ENCODE measurements around the gene RELN.
A peak's percentile ranks its signal among the peaks of the same experiment; 100 is the strongest.

RELN gene

DNA sequence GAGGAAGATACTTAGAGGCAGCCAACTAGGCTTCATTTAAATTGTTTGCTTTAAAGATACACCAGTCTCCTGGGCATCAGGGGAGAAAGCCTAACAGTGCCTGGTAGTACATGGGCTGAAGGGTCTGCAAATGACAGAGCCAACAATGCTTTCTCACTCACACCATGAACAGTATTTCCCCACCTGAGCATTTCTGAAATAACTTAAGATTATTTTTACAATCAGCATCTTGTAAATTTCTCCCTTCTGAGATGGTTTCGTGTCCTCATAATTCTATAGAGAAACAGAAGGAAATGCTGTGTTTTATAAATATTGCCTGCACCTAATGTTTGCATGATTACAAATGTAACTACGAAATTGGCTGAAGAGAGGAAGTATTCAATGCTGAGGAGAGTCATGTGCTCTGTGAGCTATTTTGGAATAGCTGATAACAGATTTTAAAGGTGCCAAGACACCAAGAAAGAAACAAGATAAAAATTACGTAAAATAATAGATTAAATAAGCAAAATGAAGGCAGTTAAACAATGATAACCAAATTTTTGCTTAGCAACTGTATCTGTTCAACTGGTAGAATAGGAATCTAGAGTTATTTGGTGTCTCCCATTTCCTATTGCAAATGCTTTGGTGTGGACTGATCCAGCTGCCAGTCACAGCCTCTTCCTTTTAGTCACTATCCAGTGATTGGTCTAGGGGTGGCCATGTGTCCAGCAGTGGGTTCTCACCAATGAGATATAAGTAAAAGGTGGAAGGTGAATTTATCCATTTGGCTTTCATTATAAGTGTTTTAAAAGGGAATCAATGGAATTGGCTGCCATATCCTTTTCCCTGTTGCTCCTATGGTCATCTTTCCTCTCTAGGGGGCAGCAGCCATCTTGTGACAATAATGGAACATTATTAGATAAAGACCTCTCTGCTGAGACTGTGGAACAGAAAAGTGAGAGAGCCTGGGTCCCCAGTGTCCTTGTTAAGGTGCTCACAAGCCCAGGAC, 375.5 kb downstream of the RELN start:
- DNase-seq, result no peak

DNA sequence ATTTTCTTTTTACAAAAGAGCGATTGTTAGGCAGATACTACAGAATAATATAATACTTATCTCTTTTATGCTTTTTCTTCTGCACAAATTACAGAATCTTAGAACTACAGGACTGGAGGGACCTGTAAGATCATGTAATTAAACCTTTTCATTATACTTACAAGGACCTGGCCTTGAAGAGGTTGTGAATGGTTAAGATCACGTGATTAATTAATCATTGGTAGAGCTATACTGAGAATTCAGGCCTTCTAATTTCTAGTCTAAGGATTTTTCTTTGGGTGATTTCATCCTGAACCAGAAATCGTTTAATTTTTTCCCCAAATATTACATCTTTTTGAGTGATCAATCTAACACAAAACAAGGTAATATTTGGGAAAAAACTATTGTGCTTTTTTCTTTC, 379.7 kb downstream of the RELN start:
- DNase-seq, result no peak

DNA sequence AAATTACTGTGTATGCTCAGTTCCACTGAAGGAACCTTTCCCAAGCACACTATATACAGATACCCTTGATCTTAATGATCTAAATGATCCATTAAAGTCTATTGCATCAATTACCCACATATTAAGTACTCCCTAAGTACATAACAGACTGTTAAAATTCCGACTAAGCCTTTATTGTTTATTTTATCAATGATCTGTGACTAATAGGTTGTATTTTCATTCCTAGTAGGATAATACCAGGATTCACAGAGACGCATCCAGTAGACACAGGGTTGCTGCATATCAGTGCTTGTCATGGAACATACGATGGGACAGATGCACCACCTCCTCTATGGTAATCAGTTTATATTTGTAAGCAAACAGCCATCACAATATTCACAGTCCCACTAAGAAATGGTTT, 383.8 kb downstream of the RELN start:
- no peak for DNase-seq

DNA sequence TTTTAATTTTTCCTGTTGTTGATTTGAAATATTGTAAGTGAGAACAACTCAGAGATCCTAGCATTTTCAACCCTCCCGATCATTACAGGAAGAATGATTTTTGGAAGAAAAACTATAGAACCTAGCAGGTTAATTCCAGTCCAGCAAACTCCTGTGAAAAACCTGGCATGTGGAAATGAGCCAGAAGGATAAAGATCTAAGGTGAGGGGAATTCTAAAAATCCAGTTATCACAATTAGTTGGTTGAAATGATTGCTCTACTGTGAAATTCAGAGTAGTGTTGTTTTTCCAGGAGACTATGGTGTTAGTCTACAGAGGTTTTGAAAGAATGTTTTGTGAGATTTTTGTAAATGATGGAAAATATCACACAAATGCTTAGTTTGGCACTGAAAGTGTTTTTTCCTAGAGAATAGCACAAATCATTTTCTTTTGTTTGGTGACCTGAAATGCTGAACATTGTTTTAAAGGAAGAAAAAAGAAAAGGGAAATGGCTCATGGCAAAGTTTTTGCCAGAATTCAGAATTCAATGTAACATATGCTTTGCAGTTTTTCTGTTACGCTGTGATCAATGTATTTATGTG, 391.0 kb downstream of the RELN start:
- no peak for DNase-seq

DNA sequence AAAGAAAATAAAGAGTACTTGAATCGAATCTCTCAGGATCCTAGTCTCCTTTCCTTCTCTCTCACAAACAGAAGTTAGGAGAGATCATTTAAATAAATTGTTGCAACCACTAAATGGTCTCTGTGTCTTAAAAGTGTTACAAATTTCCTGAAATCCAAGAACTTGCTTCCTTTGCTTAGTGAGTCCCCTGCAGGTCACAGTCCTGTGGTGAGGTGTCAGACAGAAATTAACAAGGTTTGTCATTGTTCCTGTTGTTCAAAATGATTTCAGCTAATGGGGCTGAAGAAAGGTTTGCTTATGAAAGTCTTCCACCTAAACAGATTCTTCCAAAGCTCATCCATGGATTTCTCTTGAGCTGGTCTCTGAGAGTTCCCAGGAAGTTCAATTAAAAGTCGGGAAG, 391.9 kb downstream of the RELN start:
- no peak for DNase-seq

DNA sequence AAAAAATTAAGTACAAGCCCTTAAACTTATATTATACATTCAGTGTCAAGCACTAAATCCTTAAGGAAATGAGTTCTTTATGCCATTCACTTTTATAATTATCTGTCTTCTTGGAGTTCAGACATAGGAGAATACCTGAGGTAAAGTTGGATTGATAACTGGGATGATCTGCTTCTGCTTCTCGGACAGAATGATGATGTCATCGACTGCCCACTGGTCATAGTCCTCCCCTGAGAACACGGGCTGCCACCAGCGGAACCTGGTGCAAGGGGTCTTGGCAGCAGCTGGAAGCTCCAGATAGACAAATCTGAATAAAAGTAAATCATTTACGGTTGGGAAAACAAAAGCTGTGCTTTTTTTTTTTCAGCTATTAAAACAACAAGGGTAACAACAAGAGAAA, 395.3 kb downstream of the RELN start:
- DNase-seq, result no peak

DNA sequence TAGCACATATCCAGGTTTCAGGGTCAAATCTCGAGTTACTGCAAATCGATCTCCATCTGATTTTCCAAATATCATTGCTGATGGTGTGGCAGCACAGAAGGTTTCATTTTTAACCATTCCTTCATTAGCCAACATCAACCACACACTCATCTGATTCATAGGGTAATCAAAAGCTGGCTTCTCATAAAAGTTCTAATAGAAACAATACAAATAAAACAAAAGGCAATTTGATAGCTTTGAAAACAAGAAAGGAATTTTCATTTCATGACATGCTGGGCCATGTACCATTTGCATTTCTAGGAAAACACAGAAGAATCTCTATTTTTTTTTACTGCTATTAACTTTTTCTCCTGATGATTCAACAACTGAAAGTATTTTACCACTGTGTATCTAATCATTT, 395.8 kb downstream of the RELN start:
- no peak for DNase-seq

DNA sequence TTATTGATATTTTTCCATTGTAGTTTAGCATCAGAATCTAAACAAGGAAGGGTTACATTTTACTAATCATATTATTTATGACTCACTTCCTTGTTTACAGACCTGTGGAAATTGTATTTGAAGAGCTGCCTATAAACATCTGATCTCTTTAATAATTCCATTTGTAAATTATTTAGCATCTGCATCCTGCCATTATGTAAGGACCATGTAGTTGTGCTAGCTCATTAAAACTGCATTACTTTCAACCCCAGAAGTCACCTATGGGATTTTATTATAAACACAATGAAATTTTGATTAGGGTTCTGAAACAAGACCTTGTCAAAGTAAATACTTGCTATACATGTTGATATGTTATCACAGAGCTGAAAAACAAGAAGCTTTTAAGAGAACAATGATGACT, 396.6 kb downstream of the RELN start:
- DNase-seq, result no peak

DNA sequence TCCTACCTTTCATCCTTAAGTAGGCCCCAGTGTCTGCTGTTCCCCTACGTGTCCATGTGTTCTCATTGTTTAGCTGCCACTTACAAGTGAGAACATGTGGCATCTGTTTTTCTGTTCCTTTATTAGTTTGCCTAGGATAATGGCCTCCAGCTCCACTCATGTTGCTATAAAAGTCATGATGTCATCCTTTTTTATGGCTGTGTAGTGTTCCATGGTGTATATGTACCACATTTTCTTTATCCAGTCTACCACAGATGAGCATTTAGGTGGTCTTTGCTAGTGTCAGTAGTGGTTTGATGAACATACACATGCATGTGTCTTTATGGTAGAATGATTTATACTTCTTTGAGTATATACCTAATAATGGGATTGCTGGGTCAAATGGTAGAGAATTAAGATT, 397.3 kb downstream of the RELN start:
- DNase-seq, result no peak

DNA sequence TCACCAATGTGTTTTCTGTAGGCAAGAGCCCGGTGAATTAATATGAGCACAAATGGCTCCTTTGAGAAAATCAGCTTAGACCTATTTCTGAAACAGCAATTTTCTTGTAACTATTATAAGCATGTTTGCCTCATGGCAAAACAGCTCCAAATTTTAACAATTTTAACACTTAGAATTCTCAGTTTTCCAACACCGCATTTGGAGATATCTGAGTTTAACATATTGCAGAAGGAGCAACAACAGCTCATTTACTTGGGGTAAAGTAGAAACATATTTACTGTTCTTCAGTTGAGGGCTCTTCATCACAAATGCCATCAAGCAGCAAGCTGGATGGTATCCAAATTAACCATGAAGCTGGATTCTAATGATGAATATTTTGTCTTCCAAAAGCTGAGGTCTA, 409.4 kb downstream of the RELN start:
- DNase-seq, result no peak

DNA sequence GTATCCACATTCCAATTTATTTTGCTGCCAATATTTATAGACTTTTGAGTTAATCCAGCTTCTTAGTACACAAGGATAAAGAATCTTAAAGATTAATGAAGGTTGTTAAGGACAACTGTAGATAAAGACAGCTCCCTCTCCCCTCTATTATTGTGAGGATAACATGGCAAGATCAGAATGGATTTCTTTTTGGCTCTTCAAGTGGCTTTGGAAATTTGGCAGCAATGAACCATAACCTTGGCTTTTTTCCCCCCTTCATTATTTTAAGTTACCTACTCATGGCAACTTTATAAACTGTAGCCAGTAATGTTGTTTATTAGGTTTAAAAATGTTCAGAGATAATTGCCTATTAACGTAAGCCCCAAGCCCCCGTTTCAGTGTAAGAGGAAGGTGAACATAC, 412.4 kb downstream of the RELN start:
- DNase-seq, result no peak

DNA sequence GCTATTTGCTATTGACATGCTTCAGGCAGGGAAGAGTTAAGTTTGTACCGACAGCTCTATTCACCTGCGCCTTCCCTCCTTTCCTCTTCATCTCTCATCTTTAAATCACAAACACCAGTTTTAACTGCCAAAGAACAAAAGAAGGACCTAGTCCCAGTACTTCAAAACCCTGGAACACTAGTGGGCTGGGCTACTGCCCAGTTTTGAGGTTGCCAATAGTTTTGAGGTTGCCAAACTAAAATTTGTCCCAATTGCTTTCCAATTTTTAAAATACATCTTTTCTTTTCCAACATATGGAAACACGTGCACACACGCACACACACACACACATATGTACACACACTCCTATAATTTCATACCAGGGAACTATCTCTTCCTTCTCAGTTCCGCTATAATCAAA, 412.8 kb downstream of the RELN start:
- DNase-seq, result no peak

DNA sequence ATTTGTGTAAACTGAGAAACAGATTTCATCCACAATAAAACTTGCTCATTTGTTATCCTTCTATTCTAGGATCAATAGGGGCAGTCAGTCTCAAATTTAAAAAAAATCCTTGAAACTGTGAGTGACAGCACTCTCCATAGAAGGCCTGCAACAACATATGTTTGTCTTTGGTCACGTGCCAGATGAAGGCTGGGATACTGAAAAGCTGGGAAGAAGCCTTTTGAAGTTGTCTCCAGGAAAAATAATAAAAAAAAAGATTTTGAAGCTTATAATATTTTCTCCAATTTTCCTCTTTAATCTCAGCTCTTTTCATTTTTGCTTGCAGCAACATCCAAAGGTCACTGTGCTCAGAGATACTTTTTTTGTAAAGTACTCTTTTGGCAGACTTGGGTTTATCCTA, 414.9 kb downstream of the RELN start:
- no peak for DNase-seq

DNA sequence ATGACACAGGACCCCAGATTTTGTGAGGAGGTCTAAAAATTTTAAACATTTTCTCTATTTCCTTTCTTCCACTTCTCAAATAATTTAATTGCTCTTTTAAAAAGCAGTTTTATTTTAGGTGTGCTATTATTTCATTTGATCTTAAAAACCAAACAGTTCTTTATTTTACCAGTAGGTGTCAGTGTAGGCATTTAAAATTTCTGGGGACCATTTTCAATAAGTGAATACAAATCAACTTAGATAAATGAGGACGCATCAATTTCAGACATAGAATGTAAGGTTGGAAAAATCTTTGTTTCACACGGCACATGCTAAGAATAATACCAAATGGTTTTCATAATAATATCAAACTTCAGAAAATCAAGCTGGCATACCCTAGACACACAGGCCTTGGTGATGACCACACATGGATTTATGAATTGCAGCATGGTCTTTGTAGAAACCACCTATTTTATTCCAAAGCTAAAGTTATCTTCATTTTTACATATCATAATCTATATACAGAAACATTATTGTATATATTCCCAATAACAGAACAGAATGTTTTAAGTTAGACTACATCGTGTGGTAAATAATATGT, 415.9 kb downstream of the RELN start:
- peak in 1 of 2 experiments; percentile 35 for DNase-seq

DNA sequence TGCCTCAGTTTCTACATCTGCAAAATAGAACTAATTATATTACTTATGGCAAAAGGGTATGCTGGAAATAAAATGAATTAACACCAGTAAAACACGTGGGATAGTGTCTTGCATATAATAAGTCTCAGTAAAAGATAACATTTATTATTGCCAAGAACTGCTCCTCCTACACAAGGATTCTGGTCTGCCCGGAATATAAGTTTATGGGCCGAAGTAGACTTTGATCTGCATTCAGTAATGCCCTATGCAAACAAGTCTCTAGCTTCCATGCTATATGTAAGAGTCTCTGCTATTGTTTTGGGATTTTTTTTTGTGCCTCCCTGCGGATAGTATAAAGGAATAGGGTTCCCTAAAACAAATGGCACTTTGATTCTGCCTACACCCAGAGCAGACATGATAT, 417.9 kb downstream of the RELN start:
- DNase-seq, result no peak

DNA sequence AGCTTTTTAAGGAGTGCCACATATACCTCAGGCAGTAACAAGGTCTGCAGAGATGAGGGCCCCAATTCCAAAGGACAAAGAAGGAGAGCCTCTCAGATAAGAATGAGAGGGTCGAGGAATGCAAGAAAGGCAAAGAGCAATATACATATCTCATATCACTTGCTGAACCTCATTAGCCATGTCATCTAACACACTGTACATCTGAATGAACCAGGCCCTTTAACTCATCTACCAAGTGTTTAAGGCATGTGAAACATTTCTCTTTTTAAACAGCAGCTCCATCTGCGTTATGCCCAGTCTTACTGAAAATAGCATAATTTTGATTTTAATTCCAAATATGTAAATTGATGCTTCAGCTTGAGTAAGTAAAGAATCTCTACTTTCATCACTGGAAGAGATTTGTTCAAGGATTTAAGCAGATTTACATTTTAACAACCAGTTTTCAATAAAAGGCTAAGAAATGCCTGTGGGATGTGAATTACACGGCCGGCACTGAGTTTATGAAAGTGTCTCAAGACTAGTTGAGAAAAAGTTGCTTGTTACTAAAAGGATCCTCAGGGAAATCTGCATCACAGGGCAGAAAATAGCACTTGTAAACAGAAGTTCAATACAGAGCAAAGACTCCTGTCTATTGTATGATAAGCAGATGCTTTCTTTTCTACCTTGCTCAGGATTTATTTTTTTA, 419.7 kb downstream of the RELN start:
- no peak for DNase-seq

DNA sequence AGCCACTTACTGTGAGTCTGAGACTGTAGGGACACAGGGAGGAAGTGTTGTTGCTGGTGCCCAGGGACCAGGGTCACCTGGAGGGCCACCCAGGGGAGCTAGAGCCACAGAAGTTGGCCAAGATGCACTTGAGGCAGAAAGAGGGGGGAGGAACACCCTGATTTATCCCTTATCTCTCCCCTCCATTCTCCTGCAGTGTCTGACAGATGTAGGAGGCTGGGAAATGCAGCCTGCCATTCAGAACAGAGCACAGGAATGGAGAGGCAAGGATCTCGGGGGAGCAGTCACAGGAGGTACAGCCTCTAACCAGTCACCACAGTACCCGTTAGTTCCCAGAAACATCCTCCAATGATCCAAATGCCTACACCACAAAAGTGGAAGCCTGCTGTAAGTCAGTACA, 425.0 kb downstream of the RELN start:
- DNase-seq, result no peak

DNA sequence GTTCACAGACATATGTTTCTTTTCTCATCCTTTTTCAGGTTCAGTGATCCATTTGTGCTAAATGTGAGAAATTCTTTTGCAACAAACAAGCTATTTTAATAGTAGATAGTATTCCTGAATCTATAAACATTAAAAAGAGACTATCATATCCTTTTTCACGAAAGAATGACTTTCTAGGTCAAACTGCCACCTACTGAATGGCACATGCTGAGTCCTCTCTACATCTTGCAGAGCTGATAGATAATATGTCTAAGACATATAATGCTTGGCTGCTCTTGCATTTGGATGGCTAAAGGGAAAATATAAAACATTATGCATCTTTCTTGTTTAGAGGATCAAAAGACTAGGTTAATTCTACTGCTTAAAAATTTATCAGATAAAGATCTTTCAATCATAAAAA, 429.3 kb downstream of the RELN start:
- DNase-seq, result no peak

DNA sequence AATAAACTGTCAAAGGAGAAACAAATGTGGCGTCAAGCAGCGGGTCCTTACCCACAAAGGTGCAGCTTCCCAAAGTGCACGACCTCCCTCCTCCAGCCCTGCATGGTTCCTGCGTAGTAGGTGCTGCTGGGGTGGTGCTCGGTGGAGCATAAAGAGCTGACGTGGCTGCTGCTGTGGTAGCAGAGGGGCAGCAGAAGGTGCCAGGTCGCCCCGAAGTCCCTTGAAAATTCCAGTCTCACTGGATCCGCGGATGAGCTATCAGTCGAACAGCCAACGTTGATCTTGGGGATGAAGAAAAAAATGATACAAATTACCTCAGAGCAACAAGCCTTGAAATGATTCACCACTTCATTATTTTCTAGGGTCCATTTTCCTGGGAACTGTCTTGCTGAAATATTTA, 438.4 kb downstream of the RELN start:
- no peak for DNase-seq

DNA sequence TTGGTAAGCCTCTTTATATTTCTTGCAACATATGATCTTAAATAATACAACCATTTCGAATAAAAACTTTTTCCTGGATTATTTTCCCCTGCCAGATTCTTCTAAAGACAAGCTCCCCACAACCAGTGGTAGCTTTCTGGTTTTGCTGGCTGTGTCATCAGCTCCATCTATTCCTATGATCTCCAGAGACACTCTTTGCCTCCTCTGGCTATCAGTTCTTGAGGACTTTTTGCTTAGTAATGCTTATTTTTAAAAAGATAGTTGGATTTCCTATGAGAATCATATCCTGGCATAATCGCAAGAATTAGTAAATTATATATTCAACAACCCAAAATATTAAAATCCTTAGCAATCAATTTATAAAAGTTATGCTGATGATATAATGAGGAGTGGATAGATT, 439.7 kb downstream of the RELN start:
- DNase-seq, result no peak

DNA sequence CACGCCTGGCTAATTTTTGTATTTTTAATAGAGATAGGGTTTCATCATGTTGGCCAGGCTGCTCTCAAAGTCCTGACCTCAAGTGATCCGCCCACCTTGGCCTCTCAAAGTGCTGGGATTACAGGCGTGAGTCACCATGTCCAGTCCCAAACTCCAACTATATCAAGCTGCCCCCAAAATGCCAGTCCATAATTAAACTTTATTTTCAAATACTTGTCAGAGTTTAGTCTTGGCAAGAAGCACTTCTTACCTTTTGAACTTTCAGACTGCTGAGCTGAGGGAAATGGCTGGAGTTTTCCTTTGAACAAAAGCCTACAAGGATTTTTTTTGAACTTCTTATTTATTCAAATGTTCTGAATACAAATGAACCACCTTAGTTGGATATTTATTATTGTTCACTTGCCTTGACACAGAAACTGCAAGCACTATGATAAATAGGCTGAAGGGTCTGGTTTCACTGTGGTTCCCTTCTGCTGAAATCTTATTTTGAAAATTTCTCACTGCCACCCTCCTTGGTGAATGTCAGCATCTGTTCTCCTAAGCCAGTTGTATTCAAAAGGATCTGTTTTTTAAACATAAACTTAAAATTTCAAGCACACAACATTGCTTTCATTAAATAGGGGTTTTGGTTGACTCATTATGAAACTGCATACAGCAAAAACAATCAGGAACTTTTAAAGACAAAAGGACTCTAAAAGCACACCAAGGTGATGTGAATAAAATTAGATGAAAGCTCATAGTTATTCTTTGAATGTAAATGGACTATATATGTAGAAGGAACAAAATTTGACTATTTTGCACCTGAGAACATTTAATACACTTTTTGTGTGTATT, 441.8 kb downstream of the RELN start:
- no peak for DNase-seq

DNA sequence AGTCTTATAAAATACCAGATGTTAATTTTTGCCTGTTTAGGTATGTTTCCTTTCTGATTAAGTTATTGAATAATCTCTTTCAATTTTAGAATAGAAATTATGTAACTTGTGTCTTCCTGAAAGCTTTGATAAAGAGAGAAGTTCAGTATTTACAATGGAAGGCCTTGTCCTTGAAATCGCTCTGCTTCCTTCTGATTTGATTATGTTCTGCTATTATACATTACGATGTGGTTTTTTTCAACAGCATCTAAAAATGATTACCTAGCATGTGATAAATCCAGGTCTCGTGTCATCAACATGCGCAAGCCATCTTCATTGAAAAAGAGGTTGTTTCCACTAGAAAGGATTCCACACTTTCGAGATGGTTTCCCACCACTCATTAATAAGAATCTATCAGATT, 447.0 kb downstream of the RELN start:
- DNase-seq, result no peak

DNA sequence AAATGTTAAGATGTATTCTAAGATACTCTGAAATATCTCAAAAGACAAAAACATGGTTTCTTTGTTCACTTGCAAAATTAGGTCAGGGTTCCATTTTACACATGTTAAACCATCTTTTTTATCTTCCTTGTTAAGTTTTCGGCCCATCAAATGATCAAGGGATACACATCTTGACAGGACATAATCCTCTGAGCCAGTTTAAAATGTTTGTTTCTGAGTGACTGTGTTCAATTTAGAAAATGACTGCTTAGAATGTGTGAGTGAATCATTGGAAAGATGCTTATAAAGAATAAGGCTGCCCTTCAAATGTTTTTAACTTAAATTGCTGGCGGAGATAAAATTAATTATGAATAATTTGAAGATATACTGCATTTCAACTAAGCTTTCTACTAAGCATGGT, 447.5 kb downstream of the RELN start:
- no peak for DNase-seq
